Neutrophil (primary cell): ENCODE measurements around the gene CELF4.

ENCODE experiments used
- H3K27ac ChIP-seq: fragments of 200-600 bp; sonication (generic); 2 replicates; pipeline ENCODE4 v1.5.1; 2016; ENCODE audit warnings: mild to moderate bottlenecking, moderate library complexity
- H3K27me3 ChIP-seq: fragments of 200-600 bp; sonication (generic); 2 replicates; pipeline ENCODE4 v1.6.0; 2016; ENCODE audit warnings: mild to moderate bottlenecking
- H3K36me3 ChIP-seq: fragments of 200-600 bp; sonication (generic); 2 replicates; pipeline ENCODE4 v1.5.1; 2017
- H3K4me1 ChIP-seq, 2 experiments: fragments of 200-600 bp in 1 of 2; sonication (generic) in 1 of 2; 1 replicate in 1 of 2; 2 replicates in 1 of 2; pipeline versions ENCODE4 v1.5.1 to v1.6.1; 2013 to 2016; ENCODE audit warnings: low read depth in 1 of 2, low read length in 1 of 2, mild to moderate bottlenecking in 1 of 2, moderate library complexity in 1 of 2; ENCODE audit not compliant: control insufficient read depth in 1 of 2, insufficient read depth in 1 of 2
- H3K4me3 ChIP-seq, 2 experiments: fragments of 200-600 bp in 1 of 2; sonication (generic) in 1 of 2; 1 replicate in 1 of 2; 2 replicates in 1 of 2; pipeline ENCODE4 v1.5.1; 2013 to 2016; ENCODE audit warnings: low read depth in 1 of 2, low read length in 1 of 2, mild to moderate bottlenecking in 1 of 2, moderate library complexity in 1 of 2
- H3K9me3 ChIP-seq: fragments of 200-600 bp; sonication (generic); 2 replicates; pipeline ENCODE4 v1.5.1; 2016
- TF ChIP-seq, protein P1 (sequence below): fragments of 200-600 bp; sonication (generic); IDR thresholded peaks from 2 replicates; pipeline ENCODE4 v1.5.1; 2016; ENCODE audit warnings: antibody characterized with exemption

CELF4 gene

DNA sequence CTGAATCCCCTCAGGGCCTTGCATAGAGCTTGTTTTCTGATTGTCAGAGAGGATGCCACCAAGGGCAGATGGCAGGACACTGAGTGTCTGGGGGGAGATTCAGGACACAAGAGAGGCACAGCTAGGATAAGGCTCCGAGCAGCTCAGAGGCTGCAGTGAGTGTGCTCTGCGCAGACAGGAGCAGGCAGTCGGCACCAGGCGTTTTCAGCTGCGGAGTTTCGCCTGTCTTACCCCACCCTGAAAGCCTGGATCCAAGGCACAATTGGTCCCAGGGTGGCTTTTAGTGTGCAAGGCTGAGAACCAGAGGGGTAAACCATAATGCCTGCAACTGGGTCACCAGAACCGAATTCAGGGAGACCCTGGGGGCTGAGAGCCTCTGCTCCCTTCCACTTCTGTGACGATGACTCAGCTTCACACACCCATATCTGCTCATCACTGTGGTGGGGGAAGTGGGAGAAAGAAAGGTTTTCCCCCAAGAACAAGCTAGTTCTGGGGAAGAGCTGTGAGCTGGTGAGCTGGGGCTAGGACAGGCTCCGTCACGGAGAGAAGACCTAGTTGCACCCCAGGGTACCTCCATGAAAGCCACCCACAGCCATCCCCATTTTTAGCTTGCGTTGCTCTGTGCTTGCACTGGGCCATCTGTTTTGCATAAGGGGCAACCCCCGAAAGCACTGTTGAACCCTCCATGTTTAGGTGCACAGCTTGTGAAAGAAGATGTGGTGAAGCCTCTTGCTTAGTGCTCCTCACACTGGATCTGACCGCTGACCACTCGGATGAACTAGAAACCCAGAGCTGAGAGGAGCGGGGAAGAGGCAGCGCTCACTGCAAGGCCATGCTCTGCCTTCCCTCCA is 173.7 kb downstream of the CELF4 start:
- no peak overlapping the region for H3K4me3 ChIP-seq
- peaks cover 50% of the 10 kb centered on the region for H3K27me3 ChIP-seq
- TF ChIP-seq, protein P1, sequence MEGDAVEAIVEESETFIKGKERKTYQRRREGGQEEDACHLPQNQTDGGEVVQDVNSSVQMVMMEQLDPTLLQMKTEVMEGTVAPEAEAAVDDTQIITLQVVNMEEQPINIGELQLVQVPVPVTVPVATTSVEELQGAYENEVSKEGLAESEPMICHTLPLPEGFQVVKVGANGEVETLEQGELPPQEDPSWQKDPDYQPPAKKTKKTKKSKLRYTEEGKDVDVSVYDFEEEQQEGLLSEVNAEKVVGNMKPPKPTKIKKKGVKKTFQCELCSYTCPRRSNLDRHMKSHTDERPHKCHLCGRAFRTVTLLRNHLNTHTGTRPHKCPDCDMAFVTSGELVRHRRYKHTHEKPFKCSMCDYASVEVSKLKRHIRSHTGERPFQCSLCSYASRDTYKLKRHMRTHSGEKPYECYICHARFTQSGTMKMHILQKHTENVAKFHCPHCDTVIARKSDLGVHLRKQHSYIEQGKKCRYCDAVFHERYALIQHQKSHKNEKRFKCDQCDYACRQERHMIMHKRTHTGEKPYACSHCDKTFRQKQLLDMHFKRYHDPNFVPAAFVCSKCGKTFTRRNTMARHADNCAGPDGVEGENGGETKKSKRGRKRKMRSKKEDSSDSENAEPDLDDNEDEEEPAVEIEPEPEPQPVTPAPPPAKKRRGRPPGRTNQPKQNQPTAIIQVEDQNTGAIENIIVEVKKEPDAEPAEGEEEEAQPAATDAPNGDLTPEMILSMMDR, result no peak
- H3K9me3 ChIP-seq, result no peaks in the 10 kb centered on the region
- no peaks in the 10 kb centered on the region for H3K4me1 ChIP-seq
- H3K27ac ChIP-seq, result no peak overlapping the region
- H3K36me3 ChIP-seq, result no peaks in the 10 kb centered on the region

GRCh38 chr18:37391156-37391555 is 174.4 kb downstream of the CELF4 start:
- no peak overlapping the region for H3K27ac ChIP-seq
- TF ChIP-seq, protein P1, result no peak
- no peak overlapping the region for H3K4me3 ChIP-seq
- H3K36me3 ChIP-seq, result no peaks in the 10 kb centered on the region
- H3K9me3 ChIP-seq, result no peaks in the 10 kb centered on the region
- no peaks in the 10 kb centered on the region for H3K4me1 ChIP-seq
- peaks cover 48% of the 10 kb centered on the region for H3K27me3 ChIP-seq

GRCh38 chr18:37390687-37391086 is 174.9 kb downstream of the CELF4 start:
- TF ChIP-seq, protein P1, result no peak
- Histone ChIP-seq H3K4me3 (no peak overlapping the region), H3K36me3 (no peaks in the 10 kb centered on the region), H3K9me3 (no peaks in the 10 kb centered on the region), H3K27me3 (peaks cover 43% of the 10 kb centered on the region), H3K27ac (no peak overlapping the region), H3K4me1 (no peaks in the 10 kb centered on the region)

- H3K9me3 ChIP-seq, result no peaks in the 10 kb centered on the region
- H3K27me3 ChIP-seq, result peaks cover 35% of the 10 kb centered on the region
- no peaks in the 10 kb centered on the region for H3K36me3 ChIP-seq
- H3K4me3 ChIP-seq, result no peak overlapping the region
- no peaks in the 10 kb centered on the region for H3K4me1 ChIP-seq
- TF ChIP-seq, protein P1, result no peak
- no peak overlapping the region for H3K27ac ChIP-seq
Measured at GRCh38 chr18:37389684-37390368, 175.8 kb downstream of the CELF4 start.

GRCh38 chr18:37389041-37389440 is 176.6 kb downstream of the CELF4 start:
- no peaks in the 10 kb centered on the region for H3K36me3 ChIP-seq
- H3K4me3 ChIP-seq, result no peak overlapping the region
- TF ChIP-seq, protein P1, result no peak
- no peaks in the 10 kb centered on the region for H3K9me3 ChIP-seq
- no peak overlapping the region for H3K27ac ChIP-seq
- H3K4me1 ChIP-seq, result no peaks in the 10 kb centered on the region
- H3K27me3 ChIP-seq, result peaks cover 31% of the 10 kb centered on the region
